GM21528 (cell line): ENCODE measurements around the gene SPNS1.
"Not testable (repeated sequence)": the region's sequence is repeated elsewhere in the genome, so short reads cannot be mapped to it uniquely, and the experiment has no call there.

Source experiments
- ATAC-seq: cut with Tn5 transposase; IDR thresholded peaks from one replicate; pipeline ENCODE4 v1.9.1; 2021; ENCODE audit warnings: mild to moderate bottlenecking, moderate library complexity; ENCODE audit not compliant: unreplicated experiment, low FRiP score

SPNS1 gene

DNA sequence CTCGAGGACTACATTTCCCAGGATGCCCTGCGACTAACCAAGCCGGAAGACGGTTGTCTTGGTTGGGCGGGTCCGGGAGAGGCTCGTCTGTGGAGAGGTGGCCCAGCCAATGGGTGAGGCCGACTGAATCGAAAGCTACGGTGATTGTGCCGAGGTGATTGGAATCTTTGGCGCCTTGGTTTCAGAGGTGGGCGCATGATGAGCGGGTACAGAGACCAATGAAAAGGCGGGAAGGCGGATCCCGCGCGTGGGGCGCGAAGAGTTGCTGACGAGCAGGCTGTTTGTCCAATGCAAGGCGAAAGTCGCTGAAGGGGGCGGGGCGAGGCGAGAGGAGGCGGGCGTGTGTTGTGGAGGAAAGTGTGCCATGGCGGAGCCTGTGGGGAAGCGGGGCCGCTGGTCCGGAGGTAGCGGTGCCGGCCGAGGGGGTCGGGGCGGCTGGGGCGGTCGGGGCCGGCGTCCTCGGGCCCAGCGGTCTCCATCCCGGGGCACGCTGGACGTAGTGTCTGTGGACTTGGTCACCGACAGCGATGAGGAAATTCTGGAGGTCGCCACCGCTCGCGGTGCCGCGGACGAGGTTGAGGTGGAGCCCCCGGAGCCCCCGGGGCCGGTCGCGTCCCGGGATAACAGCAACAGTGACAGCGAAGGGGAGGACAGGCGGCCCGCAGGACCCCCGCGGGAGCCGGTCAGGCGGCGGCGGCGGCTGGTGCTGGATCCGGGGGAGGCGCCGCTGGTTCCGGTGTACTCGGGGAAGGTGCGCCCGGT is 23.7 kb upstream of the SPNS1 start, which contains the start of gene NFATC2IP:
TSS of gene NFATC2IP (plus strand) at position 290 of the 762 bp plus-strand sequence. CDS start at position 365, 75 bp downstream.
- ATAC-seq: peak; percentile 95

DNA sequence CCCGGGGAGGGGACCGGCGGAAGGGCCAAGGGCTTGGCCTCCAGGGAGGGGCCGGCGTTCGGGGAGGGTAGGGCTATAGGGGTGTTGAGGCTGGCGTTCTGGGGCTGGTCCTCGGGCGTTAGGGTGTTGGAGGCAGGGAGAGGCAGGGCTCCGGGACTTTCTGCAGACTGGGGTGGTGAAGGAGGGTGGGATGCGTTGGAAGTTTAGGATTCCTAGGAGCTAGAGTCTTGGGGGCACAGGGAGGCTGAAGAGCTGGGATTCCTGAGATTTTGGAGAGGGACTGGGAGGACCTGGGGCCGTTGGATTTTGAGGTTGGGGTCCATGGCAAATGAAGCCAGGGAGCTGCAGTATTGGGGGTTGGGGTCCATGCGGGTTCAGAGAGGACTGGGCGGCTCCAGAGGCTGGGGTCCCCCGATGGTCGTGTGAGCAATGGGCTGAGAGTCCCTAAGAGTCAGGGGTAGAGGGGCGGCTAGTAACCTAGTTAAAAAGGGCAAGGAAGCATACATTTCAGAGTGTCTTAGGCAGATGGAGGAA is 23.1 kb upstream of the SPNS1 start:
- no peak for ATAC-seq

GRCh38 chr16:28958216-28958615 is 16.4 kb upstream of the SPNS1 start:
- no peak for ATAC-seq

DNA sequence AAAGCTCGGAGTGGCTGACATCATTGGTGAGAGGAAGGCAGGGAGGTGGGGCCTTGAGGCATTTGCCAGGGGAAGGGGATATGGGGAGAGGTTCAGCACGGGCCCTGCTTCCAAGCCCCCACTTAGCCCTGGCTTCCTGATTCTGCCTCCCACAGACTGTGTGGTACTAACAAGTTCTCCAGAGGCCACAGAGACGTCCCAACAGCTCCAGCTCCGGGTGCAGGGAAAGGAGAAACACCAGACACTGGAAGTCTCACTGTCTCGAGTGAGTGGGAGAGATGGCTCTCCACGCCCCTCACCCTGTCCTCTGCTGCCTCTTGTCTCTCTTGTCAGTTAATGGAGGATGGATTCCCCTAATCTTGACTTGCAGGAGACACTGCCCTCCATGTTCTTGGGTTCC is 15.7 kb upstream of the SPNS1 start:
- ATAC-seq: no peak

DNA sequence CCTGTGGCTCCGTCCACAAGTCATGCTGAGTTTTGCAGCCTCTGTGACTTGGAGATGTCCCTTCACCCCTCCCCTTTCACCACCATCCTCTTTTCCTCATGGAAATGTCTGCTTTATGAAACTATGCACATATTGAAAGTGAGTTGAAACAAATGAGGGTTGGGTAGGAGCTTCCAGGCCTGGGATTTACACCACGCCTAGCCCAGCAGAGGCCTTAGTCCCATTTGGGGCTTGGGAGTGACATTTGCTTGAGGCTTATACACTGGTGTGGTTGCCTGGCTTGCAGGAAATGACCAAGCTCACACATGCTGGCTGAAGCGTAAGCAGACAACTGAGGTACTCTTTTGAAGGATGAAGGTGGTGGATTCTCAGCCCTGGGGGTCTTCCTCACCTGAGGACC is 10.5 kb upstream of the SPNS1 start:
- ATAC-seq: no peak

- no peak for ATAC-seq
These were observed 10.1 kb upstream of the SPNS1 start for GRCh38 chr16:28964496-28964895.

GRCh38 chr16:28967156-28967555 is 7.4 kb upstream of the SPNS1 start:
- ATAC-seq: no peak

GRCh38 chr16:28969696-28970095 is 4.9 kb upstream of the SPNS1 start:
- ATAC-seq: not testable (repeated sequence)

DNA sequence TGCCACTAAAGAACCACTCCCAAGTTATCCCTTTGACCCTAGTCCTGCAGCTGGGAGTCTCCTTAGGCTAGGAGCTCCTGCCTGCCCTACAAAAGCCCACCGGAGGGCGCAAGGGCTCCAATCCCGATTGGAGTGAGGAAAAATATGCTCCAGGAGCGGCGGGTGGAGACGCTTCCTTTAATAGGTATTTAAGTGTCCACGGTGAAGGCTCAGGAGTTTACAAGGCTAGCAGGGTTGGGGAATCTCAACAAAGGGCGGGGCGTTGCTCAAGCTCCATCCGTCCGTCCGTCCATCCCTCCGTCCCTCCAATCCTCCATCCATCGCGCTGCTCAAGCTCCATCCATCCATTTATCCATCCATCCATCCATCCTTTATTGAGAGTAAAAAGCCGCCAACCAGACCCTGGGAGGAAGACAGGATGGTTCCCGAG is 556 bp upstream of the SPNS1 start:
- peak; percentile 16 for ATAC-seq

DNA sequence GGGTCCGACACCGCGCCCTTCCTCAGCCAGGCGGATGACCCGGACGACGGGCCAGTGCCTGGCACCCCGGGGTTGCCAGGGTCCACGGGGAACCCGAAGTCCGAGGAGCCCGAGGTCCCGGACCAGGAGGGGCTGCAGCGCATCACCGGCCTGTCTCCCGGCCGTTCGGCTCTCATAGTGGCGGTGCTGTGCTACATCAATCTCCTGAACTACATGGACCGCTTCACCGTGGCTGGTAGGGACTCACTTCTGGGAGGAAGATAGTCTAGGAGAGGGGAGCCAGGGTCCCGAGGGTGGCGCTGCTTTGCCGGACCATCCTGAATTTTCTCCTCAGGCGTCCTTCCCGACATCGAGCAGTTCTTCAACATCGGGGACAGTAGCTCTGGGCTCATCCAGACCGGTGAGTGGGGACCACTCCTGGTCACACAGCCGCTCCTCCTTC is 601 bp downstream of the SPNS1 start:
- peak; percentile 15 for ATAC-seq

GRCh38 chr16:28977703-28978662 is 3.4 kb downstream of the SPNS1 start:
- ATAC-seq: no peak

DNA sequence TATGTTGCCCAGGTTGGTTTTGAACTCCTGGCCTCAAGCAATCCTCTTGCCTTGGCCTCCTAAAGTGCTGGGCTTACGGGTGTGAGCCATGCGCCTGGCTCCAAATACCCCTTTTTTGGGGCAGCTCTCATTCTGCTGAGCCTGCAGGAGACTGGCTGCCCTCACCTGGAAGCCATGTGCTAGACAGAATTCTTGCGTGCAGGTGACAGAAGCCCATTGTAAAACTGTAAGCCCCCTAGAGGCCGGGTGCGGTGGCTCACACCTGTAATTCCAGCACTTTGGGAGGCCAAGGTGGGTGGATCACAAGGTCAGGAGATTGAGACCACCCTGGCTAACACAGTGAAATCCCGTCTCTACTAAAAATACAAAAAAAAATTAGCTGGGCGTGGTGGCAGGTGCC is 5.8 kb downstream of the SPNS1 start:
- ATAC-seq: not testable (repeated sequence)

- ATAC-seq: no peak
These were observed 6.4 kb downstream of the SPNS1 start for GRCh38 chr16:28980929-28981328.

DNA sequence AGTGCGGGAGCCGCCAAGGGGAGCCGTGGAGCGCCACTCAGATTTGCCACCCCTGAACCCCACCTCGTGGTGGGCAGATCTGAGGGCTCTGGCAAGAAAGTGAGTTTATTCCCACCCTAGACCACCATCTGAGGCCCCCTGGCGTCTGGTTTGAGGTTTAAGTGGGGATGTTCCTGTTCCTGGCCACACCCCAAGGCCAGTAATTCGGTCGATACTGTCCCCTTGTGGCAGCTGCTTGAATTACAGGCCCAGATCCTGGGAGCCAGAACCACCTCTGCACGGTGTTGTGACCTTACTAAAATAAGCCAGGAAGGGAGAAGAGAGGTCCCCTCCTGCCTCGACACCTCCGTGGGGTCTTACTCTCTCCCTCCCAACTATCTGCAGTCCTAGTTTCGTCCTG is 6.9 kb downstream of the SPNS1 start:
- ATAC-seq: no peak

DNA sequence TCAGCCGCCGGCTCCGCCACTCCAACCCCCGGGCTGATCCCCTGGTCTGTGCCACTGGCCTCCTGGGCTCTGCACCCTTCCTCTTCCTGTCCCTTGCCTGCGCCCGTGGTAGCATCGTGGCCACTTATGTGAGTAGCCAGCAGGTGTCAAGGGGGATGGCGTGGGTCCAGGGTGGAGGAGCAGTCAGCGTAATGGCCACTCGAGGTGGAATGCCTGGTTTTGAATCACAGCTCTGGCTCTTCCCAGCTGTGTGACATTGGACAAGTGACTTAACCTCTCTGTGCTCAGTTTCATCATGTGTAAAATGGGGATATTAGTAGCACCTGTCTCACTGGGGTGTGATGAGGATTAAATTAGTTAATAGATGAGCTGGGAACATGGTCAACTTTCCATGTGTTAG is 7.8 kb downstream of the SPNS1 start:
- ATAC-seq: no peak

DNA sequence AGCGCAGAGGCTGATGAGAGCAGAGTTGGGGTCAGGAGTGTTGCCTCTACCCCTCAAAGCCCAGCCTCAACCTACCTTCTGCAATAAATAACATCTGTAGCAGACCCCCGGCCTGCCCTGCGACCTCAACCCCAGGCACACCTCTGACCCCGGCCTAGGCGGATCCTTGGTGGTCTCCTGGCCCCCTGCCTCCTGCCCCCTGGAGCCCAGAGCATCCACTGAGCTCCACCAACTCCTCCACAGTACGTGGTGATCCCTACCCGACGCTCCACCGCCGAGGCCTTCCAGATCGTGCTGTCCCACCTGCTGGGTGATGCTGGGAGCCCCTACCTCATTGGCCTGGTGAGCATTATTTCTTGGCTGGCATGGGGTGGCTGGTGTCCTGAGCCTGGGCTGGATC is 8.4 kb downstream of the SPNS1 start:
- ATAC-seq: no peak

DNA sequence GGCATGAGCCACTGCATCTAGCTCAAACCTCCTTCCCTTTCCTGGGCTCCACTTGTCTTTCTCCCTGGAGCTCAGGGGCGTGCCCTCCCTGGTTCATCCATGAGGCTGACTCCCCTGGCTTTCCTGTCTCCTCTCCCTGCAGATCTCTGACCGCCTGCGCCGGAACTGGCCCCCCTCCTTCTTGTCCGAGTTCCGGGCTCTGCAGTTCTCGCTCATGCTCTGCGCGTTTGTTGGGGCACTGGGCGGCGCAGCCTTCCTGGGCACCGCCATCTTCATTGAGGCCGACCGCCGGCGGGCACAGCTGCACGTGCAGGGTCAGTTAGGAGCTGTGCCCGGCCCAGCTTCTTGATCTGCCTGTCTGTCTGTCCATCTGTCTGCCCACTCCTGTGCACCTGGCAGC is 9.1 kb downstream of the SPNS1 start:
- no peak for ATAC-seq

DNA sequence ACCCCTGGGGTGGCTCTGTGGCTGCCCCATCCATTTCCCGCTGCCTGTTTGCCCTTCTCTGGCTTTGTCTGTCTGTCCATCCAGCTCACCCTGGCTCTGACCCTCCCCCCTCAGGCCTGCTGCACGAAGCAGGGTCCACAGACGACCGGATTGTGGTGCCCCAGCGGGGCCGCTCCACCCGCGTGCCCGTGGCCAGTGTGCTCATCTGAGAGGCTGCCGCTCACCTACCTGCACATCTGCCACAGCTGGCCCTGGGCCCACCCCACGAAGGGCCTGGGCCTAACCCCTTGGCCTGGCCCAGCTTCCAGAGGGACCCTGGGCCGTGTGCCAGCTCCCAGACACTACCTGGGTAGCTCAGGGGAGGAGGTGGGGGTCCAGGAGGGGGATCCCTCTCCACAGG is 9.5 kb downstream of the SPNS1 start:
- no peak for ATAC-seq

GRCh38 chr16:28984619-28985135 is 10.1 kb downstream of the SPNS1 start, which contains the start of gene LAT:
LAT (plus strand) TSS chr16:28985052; CDS start chr16:28985418, 366 bp downstream.
- ATAC-seq: no peak

DNA sequence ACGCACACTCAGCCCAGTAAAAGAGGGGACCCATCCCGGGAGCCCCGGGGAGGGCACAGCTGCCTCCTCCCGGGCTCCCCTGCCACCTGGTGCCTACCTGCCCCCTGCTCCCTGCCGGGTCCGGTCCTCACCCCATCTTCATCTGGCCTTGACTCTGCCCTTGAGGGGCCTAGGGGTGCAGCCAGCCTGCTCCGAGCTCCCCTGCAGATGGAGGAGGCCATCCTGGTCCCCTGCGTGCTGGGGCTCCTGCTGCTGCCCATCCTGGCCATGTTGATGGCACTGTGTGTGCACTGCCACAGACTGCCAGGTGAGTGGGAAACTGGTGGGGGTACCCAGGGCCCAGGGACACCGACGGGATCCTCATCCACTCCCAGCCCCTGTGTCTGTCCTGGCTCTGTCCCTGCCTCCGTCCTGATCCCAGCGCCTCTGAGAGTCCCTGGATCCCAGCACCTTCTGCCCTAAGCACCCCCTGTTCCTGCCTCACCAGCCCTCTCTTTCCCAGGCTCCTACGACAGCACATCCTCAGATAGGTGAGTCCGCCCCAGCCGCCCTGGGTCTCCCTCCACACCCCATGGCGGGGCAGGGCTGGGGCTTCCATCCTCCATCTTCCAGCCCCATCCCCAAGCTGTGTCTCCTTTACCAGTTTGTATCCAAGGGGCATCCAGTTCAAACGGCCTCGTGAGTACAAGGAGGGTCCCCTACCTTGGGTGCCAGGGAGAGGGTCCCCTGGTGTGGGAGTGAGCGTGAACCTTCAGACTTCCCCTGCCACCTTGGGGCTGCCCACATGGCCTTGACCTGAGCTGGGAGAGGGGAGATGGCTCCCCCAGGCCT is 10.8 kb downstream of the SPNS1 start:
- ATAC-seq: no peak
